Brain microvascular endothelial cell (primary cell): ENCODE results near the gene BCCIP.
A peak's percentile ranks its signal among the peaks of the same experiment; 100 is the strongest.

Experiments used
- DNase-seq: peaks from one replicate; pipeline ENCODE4 v3.0.0-alpha.2; 2020
- H3K27ac ChIP-seq: fragments of 250-450 bp; sonication (Bioruptor Pico); 2 replicates; pipeline ENCODE4 v1.5.1; 2020; ENCODE audit warnings: mild to moderate bottlenecking, moderate library complexity
- H3K27me3 ChIP-seq: fragments of 250-450 bp; sonication (Bioruptor Pico); replicated peaks from 2 replicates; pipeline ENCODE4 v1.5.1; 2020; ENCODE audit warnings: mild to moderate bottlenecking
- H3K36me3 ChIP-seq: fragments of 250-450 bp; sonication (Bioruptor Pico); replicated peaks from 2 replicates; pipeline ENCODE4 v1.5.1; 2020; ENCODE audit warnings: mild to moderate bottlenecking
- H3K4me3 ChIP-seq: 2 replicates; pipeline ENCODE4 v1.5.1; 2011; ENCODE audit warnings: low read depth, mild to moderate bottlenecking, control low read depth, low read length, moderate library complexity
- CTCF ChIP-seq: IDR thresholded peaks from 2 replicates; pipeline ENCODE4 v1.5.1; 2011; ENCODE audit warnings: low read depth, mild to moderate bottlenecking, moderate library complexity, low read length, control low read depth, inconsistent platforms; ENCODE audit errors: missing control alignments
- in situ Hi-C: cut with HindIII; loops from 2 replicates; pipeline ENCODE4 v1.10.0; 2017; ENCODE audit warnings: low sequenced_read_pairs, low pct_ligation_motif_present

The BCCIP gene

GRCh38 chr10:125795128-125795527, 28.2 kb upstream of the BCCIP start:
- TF ChIP-seq CTCF, result no peak
- no peak overlapping the region for H3K27ac ChIP-seq
- no peaks in the 10 kb centered on the region for H3K27me3 ChIP-seq
- H3K36me3 ChIP-seq, result peaks cover 15% of the 10 kb centered on the region
- in situ Hi-C loops, result no loop called here
- no peak for DNase-seq
- H3K4me3 ChIP-seq, result no peak overlapping the region

GRCh38 chr10:125795637-125796190, 27.6 kb upstream of the BCCIP start:
- H3K4me3 ChIP-seq, result no peak overlapping the region
- in situ Hi-C loops, result no loop called here
- TF ChIP-seq CTCF, result no peak
- H3K27ac ChIP-seq, result no peak overlapping the region
- DNase-seq, result no peak
- H3K36me3 ChIP-seq, result peaks cover 15% of the 10 kb centered on the region
- no peaks in the 10 kb centered on the region for H3K27me3 ChIP-seq

- DNase-seq, result no peak
- Histone ChIP-seq H3K4me3 (no peak overlapping the region), H3K27ac (no peak overlapping the region), H3K36me3 (peaks cover 14% of the 10 kb centered on the region), H3K27me3 (no peaks in the 10 kb centered on the region)
- in situ Hi-C loops, result no loop called here
- TF ChIP-seq CTCF, result no peak
These were observed 25.9 kb upstream of the BCCIP start for GRCh38 chr10:125797424-125797823.

GRCh38 chr10:125797994-125798662, 25.2 kb upstream of the BCCIP start:
- in situ Hi-C loops, result no loop called here

GRCh38 chr10:125799451-125800182, 23.7 kb upstream of the BCCIP start:
- DNase-seq, result peak; percentile 43
- in situ Hi-C loops, result no loop called here
- Histone ChIP-seq H3K27me3 (no peaks in the 10 kb centered on the region), H3K4me3 (no peak overlapping the region), H3K36me3 (peaks cover 3% of the 10 kb centered on the region), H3K27ac (no peak overlapping the region)
- no peak for TF ChIP-seq CTCF

More at GRCh38 chr10:125797994-125798662, 25.2 kb upstream of the BCCIP start:
- H3K27ac ChIP-seq, result no peak overlapping the region
- no peak for TF ChIP-seq CTCF
- H3K4me3 ChIP-seq, result no peak overlapping the region
- no peak for DNase-seq
- no peaks in the 10 kb centered on the region for H3K27me3 ChIP-seq
- peaks cover 8% of the 10 kb centered on the region for H3K36me3 ChIP-seq
